Tibial artery (tissue), 4 donors: ENCODE measurements around the gene N4BP2.

Experiments used
- DNase-seq, 2 donors: peaks; one replicate each; pipeline ENCODE4 v3.0.0-alpha.2; 2019
- H3K27ac ChIP-seq, 2 donors: fragments of 200-600 bp; sonication (generic) in 1 of 2; 1 replicate in 1 of 2; 2 replicates in 1 of 2; pipeline ENCODE4 v1.5.1; 2018 to 2019; ENCODE audit warnings: mild to moderate bottlenecking in 1 of 2
- H3K27me3 ChIP-seq, 2 donors: fragments of 200-600 bp; sonication (generic) in 1 of 2; one replicate each; pipeline versions ENCODE4 v1.5.1 to v1.6.0; 2016 to 2019
- H3K36me3 ChIP-seq, 3 donors: fragments of 200-600 bp; sonication (generic) in 2 of 3; one replicate each; pipeline ENCODE4 v1.5.1; 2016 to 2019; ENCODE audit warnings: mild to moderate bottlenecking in 2 of 3
- H3K4me1 ChIP-seq, 4 donors: fragments of 200-600 bp; sonication (generic) in 2 of 4; 1 replicate in 3 of 4; 2 replicates in 1 of 4; pipeline ENCODE4 v1.5.1; 2016 to 2019
- H3K4me3 ChIP-seq, 2 donors: fragments of 200-600 bp; sonication (generic) in 1 of 2; 1 replicate in 1 of 2; 2 replicates in 1 of 2; pipeline ENCODE4 v1.5.1; 2018 to 2019; ENCODE audit warnings: mild to moderate bottlenecking in 2 of 2
- H3K9me3 ChIP-seq, 3 donors: fragments of 200-600 bp; sonication (generic) in 1 of 3; one replicate each; pipeline ENCODE4 v1.5.1; 2016 to 2019
- intact Hi-C: fragments of 100-400 bp; cut with DNase I; formaldehyde crosslinking; loops from one replicate; pipeline ENCODE4 v1.15.0; 2023; ENCODE audit warnings: low total_unique reads
- TF ChIP-seq, protein P1 (sequence below), 2 experiments: fragments of 200-600 bp in 1 of 2; fragments of 450-650 bp in 1 of 2; IDR thresholded peaks; one replicate each; pipeline ENCODE4 v1.5.1; 2017 to 2019; ENCODE audit warnings: antibody characterized with exemption in 2 of 2, mild to moderate bottlenecking in 1 of 2, moderate library complexity in 1 of 2

Gene N4BP2

DNA sequence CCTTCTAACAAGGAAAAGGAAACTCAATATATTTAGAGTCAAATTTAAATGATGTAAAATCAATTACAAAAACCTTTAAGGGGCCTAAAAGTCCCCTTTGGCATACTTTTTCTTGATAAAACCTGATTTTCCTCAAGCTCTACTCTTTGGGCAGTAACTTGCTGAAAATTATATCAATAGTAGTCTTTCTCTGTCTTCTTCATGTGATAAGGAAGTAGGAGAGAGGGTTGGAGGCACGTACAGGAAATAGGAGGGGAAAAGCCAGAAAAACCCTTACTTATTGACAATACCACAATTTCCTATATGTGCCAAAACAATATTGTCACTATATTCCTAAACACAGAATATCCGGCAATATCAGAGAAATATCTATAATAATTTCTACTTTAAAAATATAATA lies 149.8 kb downstream of the N4BP2 start:
- TF ChIP-seq, protein P1, sequence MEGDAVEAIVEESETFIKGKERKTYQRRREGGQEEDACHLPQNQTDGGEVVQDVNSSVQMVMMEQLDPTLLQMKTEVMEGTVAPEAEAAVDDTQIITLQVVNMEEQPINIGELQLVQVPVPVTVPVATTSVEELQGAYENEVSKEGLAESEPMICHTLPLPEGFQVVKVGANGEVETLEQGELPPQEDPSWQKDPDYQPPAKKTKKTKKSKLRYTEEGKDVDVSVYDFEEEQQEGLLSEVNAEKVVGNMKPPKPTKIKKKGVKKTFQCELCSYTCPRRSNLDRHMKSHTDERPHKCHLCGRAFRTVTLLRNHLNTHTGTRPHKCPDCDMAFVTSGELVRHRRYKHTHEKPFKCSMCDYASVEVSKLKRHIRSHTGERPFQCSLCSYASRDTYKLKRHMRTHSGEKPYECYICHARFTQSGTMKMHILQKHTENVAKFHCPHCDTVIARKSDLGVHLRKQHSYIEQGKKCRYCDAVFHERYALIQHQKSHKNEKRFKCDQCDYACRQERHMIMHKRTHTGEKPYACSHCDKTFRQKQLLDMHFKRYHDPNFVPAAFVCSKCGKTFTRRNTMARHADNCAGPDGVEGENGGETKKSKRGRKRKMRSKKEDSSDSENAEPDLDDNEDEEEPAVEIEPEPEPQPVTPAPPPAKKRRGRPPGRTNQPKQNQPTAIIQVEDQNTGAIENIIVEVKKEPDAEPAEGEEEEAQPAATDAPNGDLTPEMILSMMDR (IDR thresholded peaks at IDR 0.05) = no peak
- H3K27me3 ChIP-seq = no peaks in the 10 kb centered on the region
- intact Hi-C loops = no loop called here

More for the DNA sequence above, 149.8 kb downstream of the N4BP2 start:
- H3K9me3 ChIP-seq = no peaks in the 10 kb centered on the region
- H3K4me1 ChIP-seq = no peaks in the 10 kb centered on the region
- no peak overlapping the region for H3K4me3 ChIP-seq
- H3K36me3 ChIP-seq = no peaks in the 10 kb centered on the region
- DNase-seq = no peak
- H3K27ac ChIP-seq = no peak overlapping the region
